Stimulated activated CD4-positive, alpha-beta T cell treated with anti-CD3 and anti-CD28 coated beads, Interleukin-12 subunit alpha, Interleukin-12 subunit beta, amount 100 ng/mL, for 48 hours (primary cell): Measurements from ENCODE around the gene PIGW.

ENCODE experiments used
- DNase-seq, 3 donors: peaks; one replicate each; pipeline ENCODE4 v3.0.0-alpha.2; 2020; ENCODE audit warnings: low read depth in 2 of 3, low spot score in 1 of 3

The PIGW gene

GRCh38 chr17:36534840-36535668, at the start of gene PIGW, which contains the start of gene MYO19:
Gene PIGW (plus strand): TSS chr17:36534987. CDS start chr17:36537102, 2,115 bp downstream.
Gene MYO19 (minus strand): TSS chr17:36534868. CDS start chr17:36532538, 2,330 bp downstream.
- DNase-seq = peak; percentile 69 to 85 (median 78)

GRCh38 chr17:36485027-36485426, 49.8 kb upstream of the PIGW start:
- no peak for DNase-seq

- DNase-seq = no peak
These were observed 49.0 kb upstream of the PIGW start for GRCh38 chr17:36485805-36486203.

- peak; percentile 79 to 86 (median 85) for DNase-seq
These were observed 48.3 kb upstream of the PIGW start, which contains the start of gene ZNHIT3 for GRCh38 chr17:36486204-36487194. Gene ZNHIT3 (plus strand): TSS chr17:36486681. CDS start chr17:36486700, 19 bp downstream.

GRCh38 chr17:36493956-36494355, 40.8 kb upstream of the PIGW start:
- DNase-seq = no peak

GRCh38 chr17:36494674-36495073, 40.1 kb upstream of the PIGW start:
- DNase-seq = no peak

- DNase-seq = no peak
These were observed 39.7 kb upstream of the PIGW start for GRCh38 chr17:36495076-36495578.

- no peak for DNase-seq
These were observed 38.6 kb upstream of the PIGW start for GRCh38 chr17:36496018-36496789.

- no peak for DNase-seq
These were observed 36.6 kb upstream of the PIGW start for GRCh38 chr17:36498155-36498554.

- DNase-seq = no peak
These were observed 36.1 kb upstream of the PIGW start for GRCh38 chr17:36498560-36499300.

- DNase-seq = no peak
These were observed 34.0 kb upstream of the PIGW start for GRCh38 chr17:36500745-36501225.

- DNase-seq = no peak
These were observed 33.4 kb upstream of the PIGW start for GRCh38 chr17:36501351-36501750.

GRCh38 chr17:36501963-36502362, 32.8 kb upstream of the PIGW start:
- no peak for DNase-seq

- DNase-seq = no peak
These were observed 31.2 kb upstream of the PIGW start for GRCh38 chr17:36503456-36504155.

- no peak for DNase-seq
These were observed 30.6 kb upstream of the PIGW start for GRCh38 chr17:36504156-36504545.

- DNase-seq = no peak
These were observed 29.6 kb upstream of the PIGW start for GRCh38 chr17:36505171-36505570.

GRCh38 chr17:36506249-36506826, 28.4 kb upstream of the PIGW start:
- DNase-seq = no peak

GRCh38 chr17:36506831-36507230, 28.0 kb upstream of the PIGW start:
- DNase-seq = no peak

- no peak for DNase-seq
These were observed 27.5 kb upstream of the PIGW start for GRCh38 chr17:36507266-36507665.
